ENCODE results near the gene ADORA1. TPM values are rescaled to one million over a fixed set of nuclear protein-coding genes. Genes with fewer than 3 reads are reported as not detected.

Gene ADORA1
- total and polyA plus RNA-seq, 2 of the 4 experiments (the other 2 are of a cell fraction) = 0.36 to 0.56 TPM

DNA sequence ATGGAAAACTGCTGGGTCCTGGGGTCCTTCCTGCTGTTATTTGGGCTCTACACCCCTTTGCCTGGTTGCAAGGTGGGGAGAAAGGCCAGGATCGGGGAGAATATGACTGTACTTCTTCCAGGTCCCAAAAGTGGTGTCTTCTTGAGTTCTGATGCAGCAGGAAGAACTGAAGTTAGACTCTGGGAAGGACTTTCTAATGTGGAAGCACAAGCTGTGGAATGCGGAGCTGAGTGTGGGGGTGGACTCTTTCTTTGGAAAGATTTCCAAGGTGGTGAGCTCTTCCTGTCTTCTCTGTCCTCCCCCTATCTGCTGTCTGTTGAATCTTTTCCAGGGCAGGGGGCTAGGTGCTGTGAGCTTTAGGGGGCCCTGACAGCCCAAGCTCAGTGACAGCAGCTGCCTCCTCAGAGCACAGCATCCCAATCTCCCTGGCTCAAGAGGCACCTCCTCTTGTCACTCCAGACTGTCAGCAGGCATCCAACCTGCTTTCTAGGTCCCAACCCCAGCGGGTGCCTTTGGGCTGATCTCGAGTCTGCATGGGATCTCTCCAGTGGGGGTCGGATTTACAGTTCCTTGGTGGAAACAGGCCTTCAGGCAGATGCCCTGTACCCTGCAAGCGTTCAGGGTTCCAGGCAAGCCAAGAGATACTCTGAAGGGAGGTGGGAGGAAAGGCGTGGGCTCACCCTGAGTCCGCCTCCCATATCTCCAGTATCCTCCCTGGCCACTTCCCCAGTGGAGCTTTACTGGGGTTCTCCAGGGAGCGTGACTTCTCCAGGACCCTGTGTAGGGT is 23.2 kb downstream of the ADORA1 start:
- in situ Hi-C loops (cut with MboI; ENCODE audit: low sequenced_read_pairs) = no loop called here
- Histone ChIP-seq H4K91ac (ENCODE audit: insufficient read depth, low read depth, low read length) (no peak overlapping the region), H3K4me2 (ENCODE audit: low read depth, low read length) (no peak overlapping the region), H3K36me3 (ENCODE audit: control insufficient read depth, insufficient read depth, low read length) (no peaks in the 10 kb centered on the region), H2BK20ac (ENCODE audit: low read depth, low read length) (no peak overlapping the region), H2AK9ac (replicated peaks; ENCODE audit: low read depth, low read length, poor library complexity) (no peak overlapping the region), H3K79me1 (ENCODE audit: low read depth in 1 of 2, low read length in 2 of 2) (no peaks in the 10 kb centered on the region), H4K5ac (ENCODE audit: low read depth, low read length) (no peak overlapping the region), H3K23ac (ENCODE audit: low read depth, low read length) (no peak overlapping the region), H4K20me1 (ENCODE audit: insufficient read depth, low read length) (no peaks in the 10 kb centered on the region), H3K18ac (ENCODE audit: low read depth, low read length) (no peak overlapping the region), H3K4me3 (ENCODE audit: insufficient read depth, low read depth, low read length) (no peak overlapping the region), H3K9ac (ENCODE audit: low read depth, low read length) (no peak overlapping the region), H3K9me3 (ENCODE audit: control insufficient read depth, insufficient read depth, low read length) (no peaks in the 10 kb centered on the region), H2BK15ac (ENCODE audit: low read depth, low read length) (no peak overlapping the region), H2AFZ (replicated peaks; ENCODE audit: low read length, poor library complexity) (peak overlapping the region; percentile 13), H3K27ac (ENCODE audit: insufficient read depth, low read length) (no peak overlapping the region), H3K9me1 (ENCODE audit: insufficient read depth, low read length) (no peaks in the 10 kb centered on the region), H3K4me1 (ENCODE audit: control insufficient read depth, insufficient read depth, low read length) (peaks cover 11% of the 10 kb centered on the region), H2BK120ac (ENCODE audit: low read depth, low read length) (no peak overlapping the region), H3K27me3 (ENCODE audit: control insufficient read depth, insufficient read depth, low read length) (no peaks in the 10 kb centered on the region; the same call in 1 of the 2 replicates), H3K56ac (ENCODE audit: extremely low read depth, insufficient read depth, low read length) (no peak overlapping the region), H4K8ac (ENCODE audit: low read depth in 2 of 2, low read length in 2 of 2) (no peak overlapping the region), H2AK5ac (ENCODE audit: low read depth, low read length) (no peak overlapping the region), H3K4ac (ENCODE audit: low read depth, low read length) (no peak overlapping the region), H2BK5ac (ENCODE audit: low read depth, low read length, poor library complexity, severe bottlenecking) (no peak overlapping the region), H3K14ac (replicated peaks; ENCODE audit: low read depth, low read length) (no peak overlapping the region)
- ChIA-PET CTCF (no interaction called here), POLR2A (ENCODE audit: unreplicated experiment) (no interaction called here)
- DNase-seq (no peak), ATAC-seq (ENCODE audit: low read depth) (no peak)
- no TSS peak for BruUV-seq (replicated peaks)
- intact Hi-C loops (cut with micrococcal nuclease) = no loop called here
- WGBS, 2 experiments (ENCODE audit: extremely low coverage in 2 of 2, insufficient read length in 1 of 2) = 33% methylated on average over 1 of the region's 9 CpGs; no CpG with 5 or more reads in 1 of the 2 experiments
- no peak for TF ChIP-seq FOS (IDR thresholded peaks at IDR 0.05; ENCODE audit: low read depth, low read length)
- TF ChIP-seq SMC3 (IDR thresholded peaks at IDR 0.05; ENCODE audit: low read depth, low read length) = no peak
- no peak for TF ChIP-seq CEBPB (IDR thresholded peaks at IDR 0.05; ENCODE audit: low read depth, low read length)
- no peak for TF ChIP-seq MAFK (IDR thresholded peaks at IDR 0.05; ENCODE audit: low read depth, low read length)
- no peak for TF ChIP-seq MAZ (IDR thresholded peaks at IDR 0.05; ENCODE audit: borderline replicate concordance, low read depth, low read length)
- TF ChIP-seq RAD21 (IDR thresholded peaks at IDR 0.05; ENCODE audit: low read length) = no peak
- TF ChIP-seq BHLHE40 (IDR thresholded peaks at IDR 0.05; ENCODE audit: low read depth, low read length) = no peak
- no peak for TF ChIP-seq POLR2A (IDR thresholded peaks at IDR 0.05; ENCODE audit: low read depth, low read length)
- no peak for TF ChIP-seq RCOR1 (IDR thresholded peaks at IDR 0.05; ENCODE audit: insufficient replicate concordance, low read length)
- TF ChIP-seq, protein P1, sequence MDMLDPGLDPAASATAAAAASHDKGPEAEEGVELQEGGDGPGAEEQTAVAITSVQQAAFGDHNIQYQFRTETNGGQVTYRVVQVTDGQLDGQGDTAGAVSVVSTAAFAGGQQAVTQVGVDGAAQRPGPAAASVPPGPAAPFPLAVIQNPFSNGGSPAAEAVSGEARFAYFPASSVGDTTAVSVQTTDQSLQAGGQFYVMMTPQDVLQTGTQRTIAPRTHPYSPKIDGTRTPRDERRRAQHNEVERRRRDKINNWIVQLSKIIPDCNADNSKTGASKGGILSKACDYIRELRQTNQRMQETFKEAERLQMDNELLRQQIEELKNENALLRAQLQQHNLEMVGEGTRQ (IDR thresholded peaks at IDR 0.05; ENCODE audit: low read depth, low read length) = no peak
- no peak for TF ChIP-seq RFX5 (IDR thresholded peaks at IDR 0.05; ENCODE audit: low read depth, low read length)
- no peak for TF ChIP-seq NFE2L2 (IDR thresholded peaks at IDR 0.05; ENCODE audit: low read depth, low read length)
- TF ChIP-seq CHD1 (IDR thresholded peaks at IDR 0.05; ENCODE audit: low read depth, low read length) = no peak
- no peak for TF ChIP-seq ELK1 (IDR thresholded peaks at IDR 0.05; ENCODE audit: borderline replicate concordance, low read depth, low read length)
- no peak for TF ChIP-seq CTCF (conservative IDR thresholded peaks at IDR 0.05; ENCODE audit: low read depth, low read length)
- dilution Hi-C loops (cut with HindIII; ENCODE audit: low sequenced_read_pairs, unreplicated experiment) = no loop called here

Data from IMR-90 (cell line).